OCI-LY7 (cell line): ENCODE measurements around the gene TMEM14A.

Experiments used
- CTCF ChIP-seq: fragments of 200-600 bp; sonication (generic); conservative IDR thresholded peaks from 2 replicates; pipeline ENCODE4 v1.5.1; 2014; ENCODE audit warnings: mild to moderate bottlenecking, antibody characterized with exemption, low read length, moderate library complexity, mixed read lengths
- EZH2phosphoT487 ChIP-seq: fragments of 200-600 bp; sonication (generic); IDR thresholded peaks from 2 replicates; pipeline ENCODE4 v1.6.1; 2018; ENCODE audit warnings: low read depth, borderline replicate concordance, mild to moderate bottlenecking, mixed run types, antibody characterized with exemption, low read length, moderate library complexity, mixed read lengths

DNA sequence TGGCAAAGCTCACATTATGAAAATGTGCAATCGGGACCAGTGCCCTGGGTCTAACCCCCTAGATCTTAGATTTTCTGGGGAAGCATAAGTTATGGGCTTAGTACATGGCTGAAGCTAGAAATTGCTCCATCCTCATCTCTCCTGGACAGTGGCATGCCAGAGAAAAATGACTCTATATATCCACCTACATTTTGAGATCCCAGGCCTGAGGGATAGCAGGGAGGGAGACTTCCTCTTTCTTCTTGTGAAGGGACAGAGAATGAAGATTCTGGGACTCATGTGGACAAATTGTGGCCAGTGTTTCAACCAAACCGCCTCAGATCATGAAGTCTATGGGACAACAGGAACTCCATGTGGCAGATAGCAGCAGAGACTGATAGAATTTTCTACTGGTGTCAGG lies 57.0 kb downstream of the TMEM14A start:
- TF ChIP-seq CTCF (no peak), EZH2phosphoT487 (no peak)
